ENCODE measurements around the gene PRSS53.
A peak's percentile ranks its signal among the peaks of the same experiment; 100 is the strongest.

The PRSS53 gene

DNA sequence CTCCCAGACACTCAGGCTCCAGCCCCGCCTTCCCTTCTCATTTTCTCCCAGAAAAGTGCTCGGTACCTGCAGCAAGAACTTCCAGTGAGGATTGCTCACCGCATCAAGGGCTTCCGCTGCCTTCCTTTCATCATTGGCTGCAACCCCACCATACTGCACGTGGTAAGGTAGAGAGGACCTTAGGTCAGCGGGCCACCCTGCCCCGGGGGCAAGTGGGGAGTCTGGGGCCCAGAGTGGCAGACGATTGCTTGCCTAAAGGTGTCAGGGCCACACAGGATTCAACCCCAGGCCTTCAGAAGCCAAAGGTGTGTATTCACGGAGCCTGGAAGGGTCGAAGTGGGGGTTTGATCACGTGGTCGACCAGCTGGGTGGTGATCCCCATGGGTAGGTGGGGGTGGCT, 20.9 kb upstream of the PRSS53 start:
- H2AFZ ChIP-seq, result no peak overlapping the region
- H3K79me2 ChIP-seq, result peaks cover 3% of the 10 kb centered on the region
- peaks cover 3% of the 10 kb centered on the region for H3K4me1 ChIP-seq
- no peaks in the 10 kb centered on the region for H3K27me3 ChIP-seq (ENCODE audit: control insufficient read depth, insufficient read depth, low read length)
- no peaks in the 10 kb centered on the region for H3K9me3 ChIP-seq (ENCODE audit: control insufficient read depth, low read length)
- no peak overlapping the region for H3K9ac ChIP-seq
- H3K27ac ChIP-seq, result no peak overlapping the region
- TF ChIP-seq, protein P1, sequence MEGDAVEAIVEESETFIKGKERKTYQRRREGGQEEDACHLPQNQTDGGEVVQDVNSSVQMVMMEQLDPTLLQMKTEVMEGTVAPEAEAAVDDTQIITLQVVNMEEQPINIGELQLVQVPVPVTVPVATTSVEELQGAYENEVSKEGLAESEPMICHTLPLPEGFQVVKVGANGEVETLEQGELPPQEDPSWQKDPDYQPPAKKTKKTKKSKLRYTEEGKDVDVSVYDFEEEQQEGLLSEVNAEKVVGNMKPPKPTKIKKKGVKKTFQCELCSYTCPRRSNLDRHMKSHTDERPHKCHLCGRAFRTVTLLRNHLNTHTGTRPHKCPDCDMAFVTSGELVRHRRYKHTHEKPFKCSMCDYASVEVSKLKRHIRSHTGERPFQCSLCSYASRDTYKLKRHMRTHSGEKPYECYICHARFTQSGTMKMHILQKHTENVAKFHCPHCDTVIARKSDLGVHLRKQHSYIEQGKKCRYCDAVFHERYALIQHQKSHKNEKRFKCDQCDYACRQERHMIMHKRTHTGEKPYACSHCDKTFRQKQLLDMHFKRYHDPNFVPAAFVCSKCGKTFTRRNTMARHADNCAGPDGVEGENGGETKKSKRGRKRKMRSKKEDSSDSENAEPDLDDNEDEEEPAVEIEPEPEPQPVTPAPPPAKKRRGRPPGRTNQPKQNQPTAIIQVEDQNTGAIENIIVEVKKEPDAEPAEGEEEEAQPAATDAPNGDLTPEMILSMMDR (IDR thresholded peaks at IDR 0.05), result no peak
- no peak overlapping the region for H3K4me3 ChIP-seq (ENCODE audit: low read depth, low read length)
- H3K36me3 ChIP-seq (ENCODE audit: control insufficient read depth, insufficient read depth, low read length), result no peaks in the 10 kb centered on the region
- H3K4me2 ChIP-seq (ENCODE audit: low read length), result no peak overlapping the region

DNA sequence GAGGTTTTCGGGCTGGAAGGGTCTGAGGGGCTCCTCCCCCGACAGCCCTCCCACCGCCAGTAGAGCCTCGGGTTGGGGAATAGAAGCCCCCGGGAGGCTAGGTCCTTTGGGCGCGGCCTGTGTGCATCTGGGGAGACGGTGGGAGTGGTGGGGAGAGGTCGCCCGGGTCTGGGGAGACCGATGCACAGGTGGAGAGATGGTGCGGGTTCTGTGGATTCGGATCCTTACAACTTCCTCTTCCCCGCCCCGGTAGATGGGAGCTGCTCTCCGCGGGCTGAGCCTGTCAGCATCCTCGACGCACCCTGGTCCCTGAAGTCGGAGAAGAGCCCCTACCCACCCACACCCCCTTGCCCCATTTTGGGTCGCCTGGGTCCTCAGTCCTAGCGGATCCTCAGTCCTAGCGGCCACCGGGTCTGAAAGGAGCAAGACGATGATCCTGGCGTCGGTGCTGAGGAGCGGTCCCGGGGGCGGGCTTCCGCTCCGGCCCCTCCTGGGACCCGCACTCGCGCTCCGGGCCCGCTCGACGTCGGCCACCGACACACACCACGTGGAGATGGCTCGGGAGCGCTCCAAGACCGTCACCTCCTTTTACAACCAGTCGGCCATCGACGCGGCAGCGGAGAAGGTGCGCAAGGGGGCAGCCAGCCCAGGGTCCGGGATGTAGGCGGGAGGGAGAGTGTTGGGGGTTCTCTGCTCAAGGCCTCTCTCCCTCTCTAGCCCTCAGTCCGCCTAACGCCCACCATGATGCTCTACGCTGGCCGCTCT, 20.2 kb upstream of the PRSS53 start:
- peak overlapping the region; percentile 94 for H2AFZ ChIP-seq
- H3K4me1 ChIP-seq, result peaks cover 3% of the 10 kb centered on the region
- H3K9ac ChIP-seq, result no peak overlapping the region
- peaks cover 3% of the 10 kb centered on the region for H3K79me2 ChIP-seq
- no peaks in the 10 kb centered on the region for H3K36me3 ChIP-seq (ENCODE audit: control insufficient read depth, insufficient read depth, low read length)
- TF ChIP-seq, protein P1 (IDR thresholded peaks at IDR 0.05), result no peak
- no peaks in the 10 kb centered on the region for H3K9me3 ChIP-seq (ENCODE audit: control insufficient read depth, low read length)
- no peaks in the 10 kb centered on the region for H3K27me3 ChIP-seq (ENCODE audit: control insufficient read depth, insufficient read depth, low read length)
- H3K27ac ChIP-seq, result peak overlapping the region; percentile 53
- peak overlapping the region; percentile 85 for H3K4me3 ChIP-seq (ENCODE audit: low read depth, low read length)
- peak overlapping the region; percentile 74 for H3K4me2 ChIP-seq (ENCODE audit: low read length)

DNA sequence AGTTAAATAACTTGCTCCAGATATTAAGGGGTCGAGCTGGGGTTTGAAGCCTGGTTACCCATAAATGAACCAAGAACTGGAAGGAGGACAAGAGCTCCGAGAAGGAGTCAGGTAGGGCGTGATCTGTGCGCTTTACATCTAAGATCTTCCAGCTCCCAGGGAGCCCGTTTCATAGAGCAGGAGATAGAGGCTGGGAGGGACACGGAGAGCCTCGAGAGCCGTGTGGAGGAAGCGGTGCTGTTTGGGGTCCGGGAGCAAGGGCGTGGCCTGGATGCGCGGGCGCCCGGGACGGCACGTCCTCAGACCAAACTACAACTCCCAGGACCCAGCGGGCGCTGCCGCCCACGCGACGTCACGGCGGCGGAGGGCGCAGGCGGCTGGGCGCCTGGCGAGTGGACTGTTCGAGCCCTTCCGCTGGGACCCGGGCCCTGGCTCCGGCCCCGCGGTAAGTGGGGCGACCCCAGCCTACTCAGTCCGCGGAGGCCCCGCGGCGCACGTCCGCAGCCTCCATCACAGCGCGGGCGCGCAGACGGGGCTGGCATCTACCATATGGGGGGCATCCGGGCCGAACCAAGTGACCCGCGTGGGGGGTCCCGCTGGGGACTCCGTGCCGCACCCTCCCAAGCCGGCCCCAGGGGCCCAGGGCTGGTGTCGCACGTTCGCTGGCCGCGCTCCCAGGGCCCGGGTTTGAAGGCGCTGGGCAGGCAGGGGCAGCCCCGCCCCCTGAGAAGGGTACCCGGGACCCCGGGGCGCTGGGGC, 19.5 kb upstream of the PRSS53 start, which contains the start of gene BCKDK:
TSS of gene BCKDK (plus strand) at position 352 of the 759 bp plus-strand sequence. CDS start 838 bp downstream, outside the sequence.
- no peaks in the 10 kb centered on the region for H3K36me3 ChIP-seq (ENCODE audit: control insufficient read depth, insufficient read depth, low read length)
- H2AFZ ChIP-seq, result peak within 1 kb of the TSS; percentile 94
- H3K4me3 ChIP-seq (ENCODE audit: low read depth, low read length), result peak within 1 kb of the TSS; percentile 85
- peak within 1 kb of the TSS; percentile 74 for H3K4me2 ChIP-seq (ENCODE audit: low read length)
- TF ChIP-seq, protein P1 (IDR thresholded peaks at IDR 0.05), result no peak
- H3K4me1 ChIP-seq, result peaks cover 3% of the 10 kb centered on the region
- H3K79me2 ChIP-seq, result peaks cover 3% of the 10 kb centered on the region
- H3K27me3 ChIP-seq (ENCODE audit: control insufficient read depth, insufficient read depth, low read length), result no peaks in the 10 kb centered on the region
- no peaks in the 10 kb centered on the region for H3K9me3 ChIP-seq (ENCODE audit: control insufficient read depth, low read length)
- H3K27ac ChIP-seq, result peak within 1 kb of the TSS; percentile 53
- H3K9ac ChIP-seq, result peak within 1 kb of the TSS; percentile 85

DNA sequence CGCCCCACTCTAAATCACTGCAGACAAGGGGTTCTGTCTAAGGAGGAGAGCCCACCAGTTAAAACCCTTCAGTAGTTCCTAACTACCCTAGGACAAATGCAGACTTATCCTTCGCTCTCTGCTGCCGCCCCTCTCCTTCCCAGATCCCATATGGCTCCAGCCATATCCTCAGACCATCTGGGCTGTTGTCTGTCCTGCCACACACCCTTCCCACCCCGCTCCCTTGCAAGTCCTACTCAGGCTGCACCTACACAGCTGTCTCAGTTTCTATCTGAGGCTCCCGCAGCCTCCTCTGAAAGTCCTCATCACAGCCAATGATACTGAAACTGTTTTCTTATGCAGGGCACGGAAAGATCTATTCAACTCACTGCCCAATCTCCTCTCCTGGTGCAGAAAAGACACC, 18.7 kb upstream of the PRSS53 start:
- Histone ChIP-seq H3K27ac (no peak overlapping the region), H3K9me3 (ENCODE audit: control insufficient read depth, low read length) (no peaks in the 10 kb centered on the region), H3K4me1 (peaks cover 3% of the 10 kb centered on the region), H2AFZ (no peak overlapping the region), H3K9ac (no peak overlapping the region), H3K4me2 (ENCODE audit: low read length) (no peak overlapping the region), H3K27me3 (ENCODE audit: control insufficient read depth, insufficient read depth, low read length) (no peaks in the 10 kb centered on the region), H3K79me2 (peaks cover 3% of the 10 kb centered on the region), H3K4me3 (ENCODE audit: low read depth, low read length) (no peak overlapping the region), H3K36me3 (ENCODE audit: control insufficient read depth, insufficient read depth, low read length) (no peaks in the 10 kb centered on the region)
- TF ChIP-seq, protein P1 (IDR thresholded peaks at IDR 0.05), result no peak

All from parathyroid adenoma (tissue), 2 donors.